Peyer's patch (tissue), 4 donors: Measurements from ENCODE around the gene TLR8.

Experiments used
- CTCF ChIP-seq, 6 experiments: fragments of 450-650 bp in 4 of 6; fragments of 200-600 bp in 2 of 6; sonication (generic) in 1 of 6; IDR thresholded peaks; one replicate each; pipeline ENCODE4 v1.5.1; 2017 to 2019; ENCODE audit warnings: antibody characterized with exemption in 6 of 6, mild to moderate bottlenecking in 3 of 6, moderate library complexity in 1 of 6
- POLR2A ChIP-seq, 2 donors: fragments of 450-650 bp; IDR thresholded peaks; one replicate each; pipeline ENCODE4 v1.5.1; 2017; ENCODE audit warnings: antibody characterized with exemption in 2 of 2, mild to moderate bottlenecking in 2 of 2, moderate library complexity in 2 of 2

- TF ChIP-seq CTCF (IDR thresholded peaks at IDR 0.05) = no peak
- TF ChIP-seq POLR2A (IDR thresholded peaks at IDR 0.05) = no peak
These were observed 8.3 kb upstream of the TLR8 start for GRCh38 chrX:12898073-12898472.
